GM23338 (cell line): Measurements from ENCODE around the gene NYAP1. TPM values are rescaled to one million over a fixed set of nuclear protein-coding genes. Genes with fewer than 3 reads are reported as not detected.
A peak's percentile ranks its signal among the peaks of the same experiment; 100 is the strongest.

Experiments used
- ATAC-seq: fragments of 200-7000 bp; cut with Tn5 transposase; 3 replicates; pipeline ENCODE4 v1.9.1; 2020
- DNase-seq: peaks from one replicate; pipeline ENCODE4 v3.0.0-alpha.2; 2015; ENCODE audit warnings: low spot score
- H2AFZ ChIP-seq: fragments of 200-600 bp; sonication (generic); 2 replicates; pipeline ENCODE4 v1.8.0; 2016; ENCODE audit warnings: antibody characterized with exemption, mild to moderate bottlenecking, moderate library complexity
- H3F3A ChIP-seq: fragments of 200-600 bp; sonication (generic); replicated peaks from 2 replicates; pipeline ENCODE4 v1.8.0; 2017; ENCODE audit warnings: antibody characterized with exemption, mixed run types, low read depth
- H3K27ac ChIP-seq: fragments of 200-600 bp; sonication (generic); 2 replicates; pipeline ENCODE4 v1.6.1; 2016; ENCODE audit warnings: low read depth
- H3K27me3 ChIP-seq: fragments of 200-600 bp; sonication (generic); 2 replicates; pipeline ENCODE4 v1.8.0; 2016; ENCODE audit warnings: mild to moderate bottlenecking, mixed run types, moderate library complexity; ENCODE audit not compliant: insufficient read depth
- H3K36me3 ChIP-seq: fragments of 200-600 bp; sonication (generic); 2 replicates; pipeline ENCODE4 v1.8.0; 2016; ENCODE audit warnings: mild to moderate bottlenecking; ENCODE audit not compliant: insufficient read depth
- H3K4me1 ChIP-seq: fragments of 200-600 bp; sonication (generic); 2 replicates; pipeline ENCODE4 v1.8.0; 2016; ENCODE audit warnings: mild to moderate bottlenecking, moderate library complexity; ENCODE audit not compliant: insufficient read depth
- H3K4me2 ChIP-seq: fragments of 200-600 bp; sonication (generic); 2 replicates; pipeline ENCODE4 v1.7.1; 2017; ENCODE audit warnings: mixed run types
- H3K4me3 ChIP-seq: fragments of 200-600 bp; sonication (generic); 2 replicates; pipeline ENCODE4 v1.6.1; 2016; ENCODE audit warnings: mixed run types
- H3K79me2 ChIP-seq: fragments of 200-600 bp; sonication (generic); replicated peaks from 2 replicates; pipeline ENCODE4 v1.8.0; 2017; ENCODE audit warnings: mild to moderate bottlenecking; ENCODE audit not compliant: insufficient read depth
- H3K9me2 ChIP-seq: fragments of 200-600 bp; sonication (generic); 2 replicates; pipeline ENCODE4 v1.8.0; 2017; ENCODE audit not compliant: insufficient read depth
- H4K20me1 ChIP-seq: fragments of 200-600 bp; sonication (generic); replicated peaks from 2 replicates; pipeline ENCODE4 v1.8.0; 2017; ENCODE audit warnings: mild to moderate bottlenecking; ENCODE audit not compliant: insufficient read depth
- H3K27ac Mint-ChIP-seq: 2 replicates; pipeline ENCODE4 v1.8.0; 2020; ENCODE audit warnings: inconsistent platforms, mild to moderate bottlenecking, moderate library complexity, mixed read lengths
- H3K27me3 Mint-ChIP-seq: 3 replicates; pipeline ENCODE4 v1.8.0; 2022; ENCODE audit warnings: low read depth, mild to moderate bottlenecking, moderate library complexity, mixed read lengths, inconsistent platforms; ENCODE audit not compliant: insufficient read depth, poor library complexity
- H3K36me3 Mint-ChIP-seq: 3 replicates; pipeline ENCODE4 v1.8.0; 2021; ENCODE audit warnings: low read depth, mild to moderate bottlenecking, inconsistent platforms, moderate library complexity, mixed read lengths
- H3K4me1 Mint-ChIP-seq: 3 replicates; pipeline ENCODE4 v1.8.0; 2020; ENCODE audit warnings: mild to moderate bottlenecking, inconsistent platforms, mixed read lengths
- H3K4me3 Mint-ChIP-seq: 3 replicates; pipeline ENCODE4 v1.8.0; 2021; ENCODE audit warnings: moderate library complexity, mild to moderate bottlenecking, inconsistent platforms, mixed read lengths
- H3K9me3 Mint-ChIP-seq: 3 replicates; pipeline ENCODE4 v1.8.0; 2020; ENCODE audit warnings: moderate library complexity, mild to moderate bottlenecking, inconsistent platforms, mixed read lengths
- EZH2 ChIP-seq: fragments of 200-600 bp; sonication (generic); IDR thresholded peaks from one replicate; pipeline ENCODE4 v1.8.0; 2017; ENCODE audit warnings: antibody characterized with exemption, mild to moderate bottlenecking, low read depth; ENCODE audit not compliant: unreplicated experiment
- POLR2AphosphoS5 ChIP-seq: IDR thresholded peaks from 2 replicates; pipeline ENCODE4 v1.6.1; 2016; ENCODE audit warnings: antibody characterized with exemption, low read depth
- ZNF114 ChIP-seq: fragments of 250-450 bp; sonication (Bioruptor Pico); IDR thresholded peaks from 2 replicates; pipeline ENCODE4 v1.5.0; 2020; ENCODE audit warnings: mild to moderate bottlenecking, moderate library complexity
- polyA plus RNA-seq: library from polyadenylated mRNA; unstranded; fragments of >200 nt; fragmentation: Nextera tagmentation; extraction: Ambion mirVana; gene quantifications from 2 replicates; pipeline ENCODE4 v1.2.1, GENCODE V29; 2016
- total RNA-seq: library from RNA; depleted of rRNA; stranded (reverse); fragments of >200 nt; shearing (Covaris generic); gene quantifications from 2 replicates; pipeline ENCODE4 v1.2.3, GENCODE V29; 2014
- TF ChIP-seq, protein P1 (sequence below): IDR thresholded peaks from 2 replicates; pipeline ENCODE4 v1.6.1; 2016; ENCODE audit warnings: antibody characterized with exemption
- TF ChIP-seq, protein P2 (sequence below), 2 experiments: fragments of 200-600 bp in 1 of 2; sonication (generic) in 1 of 2; conservative IDR thresholded peaks; 2 replicates each; pipeline versions ENCODE4 v1.5.1 to v1.6.1; 2016 to 2017; ENCODE audit warnings: antibody characterized with exemption in 2 of 2, low read depth in 2 of 2, mild to moderate bottlenecking in 2 of 2, moderate library complexity in 1 of 2
- TF ChIP-seq, protein P3 (sequence below): fragments of 250-450 bp; sonication (Bioruptor Pico); IDR thresholded peaks from 2 replicates; pipeline ENCODE4 v1.5.0; 2020; ENCODE audit warnings: mild to moderate bottlenecking, moderate library complexity

The NYAP1 gene
- total and polyA plus RNA-seq, 2 experiments from 2014 or later, result 0.19 to 4.9 TPM

DNA sequence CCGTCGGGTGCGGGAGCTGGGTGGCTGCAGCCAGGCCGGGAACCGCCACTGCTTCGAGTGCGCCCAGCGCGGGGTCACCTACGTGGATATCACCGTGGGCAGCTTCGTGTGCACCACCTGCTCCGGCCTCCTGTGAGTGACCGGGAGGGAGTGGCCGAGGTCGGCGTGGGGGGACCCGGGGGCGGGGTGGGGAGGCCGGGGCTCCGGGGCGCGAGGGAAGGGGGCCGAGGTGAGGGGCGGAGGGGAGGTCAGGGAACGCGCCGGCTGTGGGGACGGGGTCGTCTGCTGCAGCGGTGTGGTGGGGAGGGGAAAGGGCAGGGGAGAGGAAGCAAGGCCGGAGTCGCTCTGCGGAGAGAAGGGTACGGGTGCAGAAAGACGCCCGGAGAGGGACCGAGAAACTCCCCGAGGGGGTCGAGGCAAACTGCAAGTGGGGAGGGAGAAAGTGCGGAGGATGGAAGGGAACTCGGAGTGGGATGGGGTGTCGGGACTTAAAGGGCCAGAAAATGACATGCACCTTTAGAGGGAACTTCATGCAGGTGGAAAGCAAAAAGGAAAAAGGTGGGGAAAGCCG, 55.8 kb downstream of the NYAP1 start:
- peak overlapping the region; percentile 71 for H3K4me3 ChIP-seq
- DNase-seq, result peak; percentile 39
- H3K27ac Mint-ChIP-seq, result no peak overlapping the region
- H4K20me1 ChIP-seq, result 0 out of 2 replicates have a peak, but pooled peaks cover 2% of the 10 kb centered on the region
- no peak overlapping the region for H2AFZ ChIP-seq
- peak; percentile 7 for ATAC-seq
- H3K27ac ChIP-seq, result no peak overlapping the region
- peak overlapping the region; percentile 73 for H3K4me3 Mint-ChIP-seq
- H3K79me2 ChIP-seq, result peaks cover 9% of the 10 kb centered on the region
- H3K4me2 ChIP-seq, result peak overlapping the region; percentile 89
- peaks cover 9% of the 10 kb centered on the region; the same call in 1 of the 2 replicates for H3F3A ChIP-seq
- no peaks in the 10 kb centered on the region for H3K36me3 Mint-ChIP-seq
- no peaks in the 10 kb centered on the region for H3K36me3 ChIP-seq
- H3K4me1 ChIP-seq, result peaks cover 37% of the 10 kb centered on the region
- no peaks in the 10 kb centered on the region; the same call in 2 of the 3 replicates for H3K9me3 Mint-ChIP-seq
- peaks cover 10% of the 10 kb centered on the region for H3K27me3 ChIP-seq
- peaks cover 34% of the 10 kb centered on the region for H3K27me3 Mint-ChIP-seq
- peaks cover 40% of the 10 kb centered on the region for H3K4me1 Mint-ChIP-seq
- no peak for TF ChIP-seq POLR2AphosphoS5
- TF ChIP-seq, protein P1, sequence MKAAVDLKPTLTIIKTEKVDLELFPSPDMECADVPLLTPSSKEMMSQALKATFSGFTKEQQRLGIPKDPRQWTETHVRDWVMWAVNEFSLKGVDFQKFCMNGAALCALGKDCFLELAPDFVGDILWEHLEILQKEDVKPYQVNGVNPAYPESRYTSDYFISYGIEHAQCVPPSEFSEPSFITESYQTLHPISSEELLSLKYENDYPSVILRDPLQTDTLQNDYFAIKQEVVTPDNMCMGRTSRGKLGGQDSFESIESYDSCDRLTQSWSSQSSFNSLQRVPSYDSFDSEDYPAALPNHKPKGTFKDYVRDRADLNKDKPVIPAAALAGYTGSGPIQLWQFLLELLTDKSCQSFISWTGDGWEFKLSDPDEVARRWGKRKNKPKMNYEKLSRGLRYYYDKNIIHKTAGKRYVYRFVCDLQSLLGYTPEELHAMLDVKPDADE, result no peak
- H3K9me2 ChIP-seq, result no peaks in the 10 kb centered on the region

GRCh38 chr7:100540073-100540723, 56.5 kb downstream of the NYAP1 start:
- ATAC-seq, result no peak
- Histone ChIP-seq H3K36me3 (no peaks in the 10 kb centered on the region), H4K20me1 (0 out of 2 replicates have a peak, but pooled peaks cover 2% of the 10 kb centered on the region), H3K79me2 (peaks cover 9% of the 10 kb centered on the region), H3K4me2 (peak overlapping the region; percentile 89), H3K9me2 (no peaks in the 10 kb centered on the region), H3K4me1 (peaks cover 42% of the 10 kb centered on the region), H3F3A (peaks cover 11% of the 10 kb centered on the region; the same call in 1 of the 2 replicates), H3K27me3 (peaks cover 10% of the 10 kb centered on the region), H2AFZ (no peak overlapping the region), H3K4me3 (peak overlapping the region; percentile 71), H3K27ac (no peak overlapping the region)
- Mint-ChIP-seq H3K36me3 (no peaks in the 10 kb centered on the region), H3K4me1 (peaks cover 46% of the 10 kb centered on the region), H3K4me3 (peak overlapping the region; percentile 73), H3K9me3 (no peaks in the 10 kb centered on the region; the same call in 2 of the 3 replicates), H3K27me3 (peaks cover 33% of the 10 kb centered on the region), H3K27ac (no peak overlapping the region)
- DNase-seq, result no peak
- TF ChIP-seq EZH2 (no peak), ZNF114 (CRISPR knock-in tag) (no peak)
- TF ChIP-seq, protein P2, sequence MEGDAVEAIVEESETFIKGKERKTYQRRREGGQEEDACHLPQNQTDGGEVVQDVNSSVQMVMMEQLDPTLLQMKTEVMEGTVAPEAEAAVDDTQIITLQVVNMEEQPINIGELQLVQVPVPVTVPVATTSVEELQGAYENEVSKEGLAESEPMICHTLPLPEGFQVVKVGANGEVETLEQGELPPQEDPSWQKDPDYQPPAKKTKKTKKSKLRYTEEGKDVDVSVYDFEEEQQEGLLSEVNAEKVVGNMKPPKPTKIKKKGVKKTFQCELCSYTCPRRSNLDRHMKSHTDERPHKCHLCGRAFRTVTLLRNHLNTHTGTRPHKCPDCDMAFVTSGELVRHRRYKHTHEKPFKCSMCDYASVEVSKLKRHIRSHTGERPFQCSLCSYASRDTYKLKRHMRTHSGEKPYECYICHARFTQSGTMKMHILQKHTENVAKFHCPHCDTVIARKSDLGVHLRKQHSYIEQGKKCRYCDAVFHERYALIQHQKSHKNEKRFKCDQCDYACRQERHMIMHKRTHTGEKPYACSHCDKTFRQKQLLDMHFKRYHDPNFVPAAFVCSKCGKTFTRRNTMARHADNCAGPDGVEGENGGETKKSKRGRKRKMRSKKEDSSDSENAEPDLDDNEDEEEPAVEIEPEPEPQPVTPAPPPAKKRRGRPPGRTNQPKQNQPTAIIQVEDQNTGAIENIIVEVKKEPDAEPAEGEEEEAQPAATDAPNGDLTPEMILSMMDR (conservative IDR thresholded peaks at IDR 0.05; ENCODE audit: low read depth in 2 of 2), result no peak
- TF ChIP-seq, protein P3, sequence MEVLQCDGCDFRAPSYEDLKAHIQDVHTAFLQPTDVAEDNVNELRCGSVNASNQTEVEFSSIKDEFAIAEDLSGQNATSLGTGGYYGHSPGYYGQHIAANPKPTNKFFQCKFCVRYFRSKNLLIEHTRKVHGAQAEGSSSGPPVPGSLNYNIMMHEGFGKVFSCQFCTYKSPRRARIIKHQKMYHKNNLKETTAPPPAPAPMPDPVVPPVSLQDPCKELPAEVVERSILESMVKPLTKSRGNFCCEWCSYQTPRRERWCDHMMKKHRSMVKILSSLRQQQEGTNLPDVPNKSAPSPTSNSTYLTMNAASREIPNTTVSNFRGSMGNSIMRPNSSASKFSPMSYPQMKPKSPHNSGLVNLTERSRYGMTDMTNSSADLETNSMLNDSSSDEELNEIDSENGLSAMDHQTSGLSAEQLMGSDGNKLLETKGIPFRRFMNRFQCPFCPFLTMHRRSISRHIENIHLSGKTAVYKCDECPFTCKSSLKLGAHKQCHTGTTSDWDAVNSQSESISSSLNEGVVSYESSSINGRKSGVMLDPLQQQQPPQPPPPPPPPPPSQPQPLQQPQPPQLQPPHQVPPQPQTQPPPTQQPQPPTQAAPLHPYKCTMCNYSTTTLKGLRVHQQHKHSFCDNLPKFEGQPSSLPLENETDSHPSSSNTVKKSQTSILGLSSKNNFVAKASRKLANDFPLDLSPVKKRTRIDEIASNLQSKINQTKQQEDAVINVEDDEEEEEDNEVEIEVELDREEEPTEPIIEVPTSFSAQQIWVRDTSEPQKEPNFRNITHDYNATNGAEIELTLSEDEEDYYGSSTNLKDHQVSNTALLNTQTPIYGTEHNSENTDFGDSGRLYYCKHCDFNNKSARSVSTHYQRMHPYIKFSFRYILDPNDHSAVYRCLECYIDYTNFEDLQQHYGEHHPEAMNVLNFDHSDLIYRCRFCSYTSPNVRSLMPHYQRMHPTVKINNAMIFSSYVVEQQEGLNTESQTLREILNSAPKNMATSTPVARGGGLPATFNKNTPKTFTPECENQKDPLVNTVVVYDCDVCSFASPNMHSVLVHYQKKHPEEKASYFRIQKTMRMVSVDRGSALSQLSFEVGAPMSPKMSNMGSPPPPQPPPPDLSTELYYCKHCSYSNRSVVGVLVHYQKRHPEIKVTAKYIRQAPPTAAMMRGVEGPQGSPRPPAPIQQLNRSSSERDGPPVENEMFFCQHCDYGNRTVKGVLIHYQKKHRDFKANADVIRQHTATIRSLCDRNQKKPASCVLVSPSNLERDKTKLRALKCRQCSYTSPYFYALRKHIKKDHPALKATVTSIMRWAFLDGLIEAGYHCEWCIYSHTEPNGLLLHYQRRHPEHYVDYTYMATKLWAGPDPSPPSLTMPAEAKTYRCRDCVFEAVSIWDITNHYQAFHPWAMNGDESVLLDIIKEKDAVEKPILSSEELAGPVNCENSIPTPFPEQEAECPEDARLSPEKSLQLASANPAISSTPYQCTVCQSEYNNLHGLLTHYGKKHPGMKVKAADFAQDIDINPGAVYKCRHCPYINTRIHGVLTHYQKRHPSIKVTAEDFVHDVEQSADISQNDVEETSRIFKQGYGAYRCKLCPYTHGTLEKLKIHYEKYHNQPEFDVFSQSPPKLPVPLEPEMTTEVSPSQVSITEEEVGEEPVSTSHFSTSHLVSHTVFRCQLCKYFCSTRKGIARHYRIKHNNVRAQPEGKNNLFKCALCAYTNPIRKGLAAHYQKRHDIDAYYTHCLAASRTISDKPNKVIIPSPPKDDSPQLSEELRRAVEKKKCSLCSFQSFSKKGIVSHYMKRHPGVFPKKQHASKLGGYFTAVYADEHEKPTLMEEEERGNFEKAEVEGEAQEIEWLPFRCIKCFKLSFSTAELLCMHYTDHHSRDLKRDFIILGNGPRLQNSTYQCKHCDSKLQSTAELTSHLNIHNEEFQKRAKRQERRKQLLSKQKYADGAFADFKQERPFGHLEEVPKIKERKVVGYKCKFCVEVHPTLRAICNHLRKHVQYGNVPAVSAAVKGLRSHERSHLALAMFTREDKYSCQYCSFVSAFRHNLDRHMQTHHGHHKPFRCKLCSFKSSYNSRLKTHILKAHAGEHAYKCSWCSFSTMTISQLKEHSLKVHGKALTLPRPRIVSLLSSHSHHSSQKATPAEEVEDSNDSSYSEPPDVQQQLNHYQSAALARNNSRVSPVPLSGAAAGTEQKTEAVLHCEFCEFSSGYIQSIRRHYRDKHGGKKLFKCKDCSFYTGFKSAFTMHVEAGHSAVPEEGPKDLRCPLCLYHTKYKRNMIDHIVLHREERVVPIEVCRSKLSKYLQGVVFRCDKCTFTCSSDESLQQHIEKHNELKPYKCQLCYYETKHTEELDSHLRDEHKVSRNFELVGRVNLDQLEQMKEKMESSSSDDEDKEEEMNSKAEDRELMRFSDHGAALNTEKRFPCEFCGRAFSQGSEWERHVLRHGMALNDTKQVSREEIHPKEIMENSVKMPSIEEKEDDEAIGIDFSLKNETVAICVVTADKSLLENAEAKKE (CRISPR knock-in tag), result no peak
- TF ChIP-seq, protein P1, result no peak
